Measurements from ENCODE around the gene ATP13A3. TPM values are rescaled to one million over a fixed set of nuclear protein-coding genes. Genes with fewer than 3 reads are reported as not detected.
A peak's percentile ranks its signal among the peaks of the same experiment; 100 is the strongest.

The ATP13A3 gene
- total and polyA plus RNA-seq, 10 of the 15 experiments (the other 5 are each of a cell fraction or from before 2014, with no cell fraction given): 14.0 to 108 (median 69.5) TPM

- TF ChIP-seq CUX1 (IDR thresholded peaks at IDR 0.05; ENCODE audit: insufficient replicate concordance, low read depth, low read length) (no peak), SREBF2 (IDR thresholded peaks at IDR 0.05; ENCODE audit: low read length) (no peak), IRF4 (IDR thresholded peaks at IDR 0.05; ENCODE audit: low read depth, low read length) (peak; percentile 95), ETV6 (conservative IDR thresholded peaks at IDR 0.05 in 1 of 2, IDR thresholded peaks at IDR 0.05 in 1 of 2; ENCODE audit: borderline replicate concordance in 1 of 2, low read depth in 1 of 2) (peak in 1 of 2 experiments; percentile 43; a peak in 2 of 4 replicates), ATF7 (IDR thresholded peaks at IDR 0.05; ENCODE audit: low read depth) (peak; percentile 98), POU2F2 (IDR thresholded peaks at IDR 0.05; ENCODE audit: borderline replicate concordance, low read depth, low read length) (peak; percentile 87; the same call in 2 of the 3 replicates), EED (IDR thresholded peaks at IDR 0.05; ENCODE audit: low read depth) (peak; percentile 64), YY1 (IDR thresholded peaks at IDR 0.05; ENCODE audit: low read depth, low read length) (0 out of 2 replicates have a peak, but pooled peaks have one; percentile 29), EP300 (IDR thresholded peaks at IDR 0.05; ENCODE audit: borderline replicate concordance in 1 of 2, control insufficient read depth in 1 of 2, low read depth in 2 of 2, low read length in 2 of 2) (peak in 1 of 2 experiments; percentile 54; a peak in 1 of 4 replicates), CREB1 (IDR thresholded peaks at IDR 0.05; ENCODE audit: low read depth) (peak; percentile 92), JUNB (IDR thresholded peaks at IDR 0.05) (peak; percentile 86), ATF2 (IDR thresholded peaks at IDR 0.05; ENCODE audit: low read length) (peak; percentile 93), POLR2AphosphoS5 (IDR thresholded peaks at IDR 0.05; ENCODE audit: low read length) (0 out of 2 replicates have a peak, but pooled peaks have one; percentile 44), SMARCA5 (IDR thresholded peaks at IDR 0.05) (no peak), BCL3 (IDR thresholded peaks at IDR 0.05; ENCODE audit: borderline replicate concordance, insufficient read depth, low read depth, low read length, poor library complexity, severe bottlenecking) (no peak), TAF1 (IDR thresholded peaks at IDR 0.05; ENCODE audit: borderline replicate concordance, low read depth, low read length) (peak; percentile 31; the same call in 1 of the 2 replicates), IKZF2 (IDR thresholded peaks at IDR 0.05) (peak; percentile 67 to 76)
Measured at GRCh38 chr3:194489736-194490612, 3.2 kb upstream of the ATP13A3 start (continued).
